Measurements from ENCODE around the gene SRGAP3.

Gene SRGAP3

GRCh38 chr3:9180764-9181117 is 68.7 kb downstream of the SRGAP3 start:
- TF ChIP-seq HIC1 (tag by site-specific recombination; IDR thresholded peaks at IDR 0.05) (no peak), EGR2 (tag by site-specific recombination; IDR thresholded peaks at IDR 0.05; ENCODE audit: low read depth) (no peak), ZNF596 (tag by site-specific recombination; IDR thresholded peaks at IDR 0.05) (no peak), ZNF624 (tag by site-specific recombination; IDR thresholded peaks at IDR 0.05) (no peak), ZSCAN4 (tag by site-specific recombination; IDR thresholded peaks at IDR 0.05) (no peak), WT1 (tag by site-specific recombination; IDR thresholded peaks at IDR 0.05) (no peak), ZNF704 (tag by site-specific recombination; IDR thresholded peaks at IDR 0.05) (no peak), ZNF174 (tag by site-specific recombination; IDR thresholded peaks at IDR 0.05) (no peak)
- no peak overlapping the region for H3K4me3 ChIP-seq (ENCODE audit: low read depth, low read length)
- H3K36me3 ChIP-seq (ENCODE audit: control insufficient read depth in 2 of 2, insufficient read depth in 1 of 2, low read length in 2 of 2): no peaks in the 10 kb centered on the region
- H3K9me3 ChIP-seq (ENCODE audit: control insufficient read depth, insufficient read depth, low read depth, low read length): no peaks in the 10 kb centered on the region
- POLR2A ChIA-PET: no interaction called here
- no peak overlapping the region for H3K27ac ChIP-seq (ENCODE audit: extremely low read depth, low read depth, low read length)
- CTCF ChIA-PET: no interaction called here
- no peaks in the 10 kb centered on the region for H3K4me1 ChIP-seq (ENCODE audit: control insufficient read depth, insufficient read depth, low read length)

- Histone ChIP-seq H3K4me3 (ENCODE audit: low read depth, low read length) (no peak overlapping the region), H3K27ac (ENCODE audit: extremely low read depth, low read depth, low read length) (no peak overlapping the region), H3K9me3 (ENCODE audit: control insufficient read depth, insufficient read depth, low read depth, low read length) (no peaks in the 10 kb centered on the region), H3K36me3 (ENCODE audit: control insufficient read depth in 2 of 2, insufficient read depth in 1 of 2, low read length in 2 of 2) (no peaks in the 10 kb centered on the region), H3K4me1 (ENCODE audit: control insufficient read depth, insufficient read depth, low read length) (no peaks in the 10 kb centered on the region)
- POLR2A ChIA-PET: no interaction called here
- TF ChIP-seq SP7 (tag by site-specific recombination; IDR thresholded peaks at IDR 0.05) (no peak), ZNF248 (tag by site-specific recombination; IDR thresholded peaks at IDR 0.05) (no peak), ZFP69B (tag by site-specific recombination; IDR thresholded peaks at IDR 0.05) (no peak), ZNF354C (tag by site-specific recombination; IDR thresholded peaks at IDR 0.05; ENCODE audit: borderline replicate concordance, low read depth) (no peak), ZNF174 (tag by site-specific recombination; IDR thresholded peaks at IDR 0.05) (no peak), ZNF704 (tag by site-specific recombination; IDR thresholded peaks at IDR 0.05) (no peak), ZNF571 (tag by site-specific recombination; IDR thresholded peaks at IDR 0.05) (no peak), ZNF518A (tag by site-specific recombination; conservative IDR thresholded peaks at IDR 0.05; ENCODE audit: low read depth) (no peak), PRDM2 (tag by site-specific recombination; IDR thresholded peaks at IDR 0.05; ENCODE audit: borderline replicate concordance) (no peak)
- CTCF ChIA-PET: no interaction called here
These were observed 69.4 kb downstream of the SRGAP3 start for GRCh38 chr3:9179826-9180763.
